GM12878 (cell line): ENCODE results near the gene ADAMTS14. TPM values are rescaled to one million over a fixed set of nuclear protein-coding genes. Genes with fewer than 3 reads are reported as not detected.

Experiments used
- ATAC-seq: fragments of 200-7000 bp; cut with Tn5 transposase; 3 replicates; pipeline ENCODE4 v1.9.1; 2020; ENCODE audit warnings: mild to moderate bottlenecking, moderate library complexity
- BruUV-seq: library from RNA; stranded (reverse); fragments of 400-500 nt; replicated peaks from 2 replicates; lab custom pipeline; 2021; lab: Mats Ljungman, UMichigan
- CTCF ChIA-PET: fragments of 300-600 bp; sonication (Branson Sonifier 250); formaldehyde crosslinking; extraction: SDS; loops from one replicate; lab custom pipeline; 2021; ENCODE audit warnings: inconsistent platforms; lab: Yijun Ruan, JAX
- POLR2A ChIA-PET: fragments of 350-600 bp; formaldehyde crosslinking; extraction: SDS; loops from one replicate; lab custom pipeline; 2021; ENCODE audit warnings: inconsistent platforms; lab: Charles Lee
- RAD21 ChIA-PET: fragments of 300-600 bp; sonication (Branson Sonifier 250); formaldehyde crosslinking; loops from one replicate; lab custom pipeline; 2023; ENCODE audit warnings: antibody characterized with exemption; ENCODE audit not compliant: unreplicated experiment; lab: Charles Lee
- SMC1A ChIA-PET: fragments of 300-600 bp; sonication (Branson Sonifier 250); formaldehyde crosslinking; loops from one replicate; lab custom pipeline; 2023; ENCODE audit not compliant: unreplicated experiment, uncharacterized antibody; lab: Charles Lee
- DNase-seq: peaks from one replicate; pipeline ENCODE4 v3.0.0-alpha.2; 2011; ENCODE audit warnings: low read depth, low spot score
- FAIRE-seq: peaks from 3 replicates; lab custom pipeline; 2011; peaks lifted over from hg19 to GRCh38; lab: Jason Lieb, UNC
- H2AFZ ChIP-seq: 2 replicates; pipeline ENCODE4 v1.6.0; 2011; ENCODE audit warnings: low read depth, low read length, control low read depth; ENCODE audit not compliant: control insufficient read depth
- H3K27ac ChIP-seq: 2 replicates; pipeline ENCODE4 v1.5.1; 2011; ENCODE audit warnings: control low read depth; ENCODE audit not compliant: control insufficient read depth, insufficient read depth
- H3K27me3 ChIP-seq, 2 experiments: replicated peaks in 1 of 2; 2 replicates each; pipeline versions ENCODE4 v1.6.0 to v1.6.1; 2011; ENCODE audit warnings: low read length in 1 of 2; ENCODE audit not compliant: control insufficient read depth in 2 of 2, insufficient read depth in 2 of 2
- H3K36me3 ChIP-seq, 2 experiments: 2 replicates each; pipeline ENCODE4 v1.5.1; 2011; ENCODE audit warnings: low read length in 1 of 2; ENCODE audit not compliant: control insufficient read depth in 2 of 2, insufficient read depth in 2 of 2
- H3K4me1 ChIP-seq: 2 replicates; pipeline ENCODE4 v1.6.1; 2011; ENCODE audit warnings: mild to moderate bottlenecking, low read length, moderate library complexity, mixed read lengths; ENCODE audit not compliant: control insufficient read depth, insufficient read depth
- H3K4me2 ChIP-seq: 2 replicates; pipeline ENCODE4 v1.6.0; 2011; ENCODE audit warnings: control low read depth; ENCODE audit not compliant: control insufficient read depth, insufficient read depth
- H3K4me3 ChIP-seq: fragments of 200-600 bp; sonication (generic); 2 replicates; pipeline ENCODE4 v1.5.1; 2016
- H3K79me2 ChIP-seq: 2 replicates; pipeline ENCODE4 v1.6.0; 2011; ENCODE audit warnings: low read length; ENCODE audit not compliant: control insufficient read depth, insufficient read depth
- H3K9ac ChIP-seq: 2 replicates; pipeline ENCODE4 v1.8.0; 2011; ENCODE audit warnings: low read length, control low read depth, mixed read lengths; ENCODE audit not compliant: control insufficient read depth, insufficient read depth
- H3K9me3 ChIP-seq: replicated peaks from 3 replicates; pipeline ENCODE4 v1.5.1; 2011; ENCODE audit warnings: mild to moderate bottlenecking, low read length; ENCODE audit not compliant: control insufficient read depth, insufficient read depth
- H4K20me1 ChIP-seq: 2 replicates; pipeline ENCODE4 v1.6.0; 2011; ENCODE audit not compliant: control insufficient read depth, insufficient read depth
- FOS ChIP-seq: IDR thresholded peaks from 3 replicates; pipeline ENCODE4 v1.6.1; 2011; ENCODE audit warnings: borderline replicate concordance; ENCODE audit not compliant: insufficient read length; ENCODE audit errors: extremely low read depth
- FOXM1 ChIP-seq: IDR thresholded peaks from 2 replicates; pipeline ENCODE4 v1.6.1; 2012; ENCODE audit warnings: low read depth, mild to moderate bottlenecking, inconsistent platforms, low read length, moderate library complexity
- GABPA ChIP-seq: IDR thresholded peaks from 2 replicates; pipeline ENCODE4 v1.6.1; 2014; ENCODE audit warnings: antibody characterized with exemption, low read depth, mild to moderate bottlenecking, inconsistent platforms
- HCFC1 ChIP-seq: fragments of 150-350 bp; IDR thresholded peaks from 2 replicates; pipeline ENCODE4 v1.6.1; 2014; ENCODE audit warnings: low read length
- POLR2AphosphoS2 ChIP-seq: IDR thresholded peaks from 2 replicates; pipeline ENCODE4 v1.6.1; 2011; ENCODE audit warnings: low read depth, mild to moderate bottlenecking, low read length, improper control_type of control experiment, moderate library complexity
- RB1 ChIP-seq: fragments of 450-650 bp; formaldehyde crosslinking; IDR thresholded peaks from 2 replicates; pipeline ENCODE4 v1.6.1; 2017; ENCODE audit warnings: mild to moderate bottlenecking, borderline replicate concordance
- RUNX3 ChIP-seq: IDR thresholded peaks from 2 replicates; pipeline ENCODE4 v1.6.1; 2012; ENCODE audit warnings: low read length, inconsistent platforms
- WGBS: methylation state at CpG from one replicate; pipeline ENCODE4 v1.1.6; 2016; ENCODE audit warnings: low lambda C conversion rate; ENCODE audit not compliant: insufficient replicate concordance, insufficient coverage; ENCODE audit errors: missing lambda C conversion rate; 5-methylcytosine and 5-hydroxymethylcytosine counted together
- in situ Hi-C: fragments of 300-500 bp; cut with MboI; formaldehyde crosslinking; loops from 9 replicates; pipeline ENCODE4 v1.14.3; 2018; ENCODE audit warnings: mixed read lengths
- intact Hi-C: fragments of 100-400 bp; cut with micrococcal nuclease; formaldehyde crosslinking; loops from one replicate; pipeline ENCODE4 v1.14.2; 2022; ENCODE audit not compliant: unreplicated experiment
- polyA plus RNA-seq, 11 experiments: library from polyadenylated mRNA; depleted of rRNA in 4 of 11; unstranded in 6 of 11; stranded (reverse) in 5 of 11; fragments of >200 nt; fragmentation: Nextera tagmentation in 4 of 11; fragmentation: Illumina TruSeq in 1 of 11; extraction: Ambion mirVana in 4 of 11; extraction: Trizol in 1 of 11; gene quantifications; 1 replicate in 1 of 11; 2 replicates in 10 of 11; pipeline versions ENCODE4 v1.2.1 to v1.2.3, GENCODE V29; 2011 to 2016; ENCODE audit warnings: inconsistent platforms in 2 of 11, missing spikeins in 2 of 11, low read depth in 1 of 11
- total RNA-seq, 4 experiments: library from RNA; depleted of rRNA in 3 of 4; stranded (reverse); fragments of >200 nt in 3 of 4; fragmentation: Illumina TruSeq in 1 of 4; extraction: Trizol in 1 of 4; gene quantifications; 2 replicates each; pipeline versions ENCODE4 v1.2.1 to v1.2.3, GENCODE V29; 2013 to 2021
- TF ChIP-seq, protein P1 (sequence below): IDR thresholded peaks from 2 replicates; pipeline ENCODE4 v1.6.1; 2012; ENCODE audit warnings: low read depth, low read length, improper control_type of control experiment
- TF ChIP-seq, protein P2 (sequence below): fragments of 450-650 bp; formaldehyde crosslinking; IDR thresholded peaks from 2 replicates; pipeline ENCODE4 v1.4.0; 2022; ENCODE audit warnings: mild to moderate bottlenecking, moderate library complexity

Gene ADAMTS14
- total and polyA plus RNA-seq, 10 of the 15 experiments (the other 5 are each of a cell fraction or from before 2014, with no cell fraction given): 0.03 to 0.05 TPM; not detected in 8

GRCh38 chr10:70660722-70661121 is 11.6 kb upstream of the ADAMTS14 start:
- ChIA-PET RAD21 (no interaction called here), CTCF (no interaction called here), POLR2A (interaction anchor here (0.7 kb wide), 1 partner anchor 276 kb away, joined by 6 read pairs; no protein-coding TSS in a partner anchor), SMC1A (no interaction called here)
- peaks cover 4% of the 10 kb centered on the region; the same call in 2 of the 3 replicates for H3K9me3 ChIP-seq
- FAIRE-seq (no peak), DNase-seq (no peak), ATAC-seq (peak; percentile 10; the same call in 2 of the 3 replicates)
- no peak overlapping the region for H3K4me3 ChIP-seq
- no peaks in the 10 kb centered on the region for H3K36me3 ChIP-seq
- no peak overlapping the region for H3K4me2 ChIP-seq
- H3K4me1 ChIP-seq: peaks cover 21% of the 10 kb centered on the region
- no TSS peak for BruUV-seq
- H3K27ac ChIP-seq: no peak overlapping the region
- H3K79me2 ChIP-seq: no peaks in the 10 kb centered on the region
- WGBS: 43% methylated on average over 4 of the region's 4 CpGs
- no peaks in the 10 kb centered on the region for H3K27me3 ChIP-seq
- no peak overlapping the region for H2AFZ ChIP-seq
- intact Hi-C loops (no loop called here), in situ Hi-C loops (no loop called here)
- TF ChIP-seq RUNX3 (peak; percentile 15; the same call in 1 of the 2 replicates), FOXM1 (no peak)
- no peak overlapping the region for H3K9ac ChIP-seq
- no peaks in the 10 kb centered on the region for H4K20me1 ChIP-seq

DNA sequence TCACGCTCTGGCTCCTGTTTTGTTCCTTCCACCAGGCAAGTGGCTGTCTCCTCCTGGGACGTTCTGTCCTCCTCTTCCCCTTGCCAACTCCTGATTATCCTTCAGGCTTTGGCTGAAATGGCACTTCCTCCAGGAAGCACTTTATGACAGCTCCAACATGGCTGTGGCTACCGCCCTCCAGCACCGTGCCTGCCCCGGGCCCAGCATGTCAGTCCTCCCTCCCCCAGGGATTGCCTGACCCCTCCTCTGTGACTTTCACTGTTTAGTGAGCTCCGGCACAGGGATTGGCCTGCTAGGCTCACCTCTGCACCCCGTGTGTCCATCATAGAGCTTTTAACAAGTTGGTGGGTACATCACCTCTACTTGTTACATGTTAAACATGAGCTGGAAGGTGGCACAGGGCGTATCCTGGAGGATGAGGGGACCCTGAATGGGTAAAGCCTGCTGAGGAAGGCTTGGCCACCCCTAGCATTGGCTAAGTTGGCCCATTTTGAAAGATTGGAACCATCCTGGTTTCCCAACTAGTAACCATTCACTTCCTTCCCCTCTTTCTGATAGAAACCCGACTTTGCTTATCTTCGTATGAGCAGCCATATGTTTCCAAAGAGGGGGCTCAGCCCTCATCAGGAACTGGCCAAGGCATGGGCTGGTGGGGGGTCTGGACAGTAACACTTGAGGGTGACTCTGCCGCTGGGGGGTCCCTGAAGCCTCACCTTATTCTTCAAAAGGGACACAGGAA is 10.5 kb upstream of the ADAMTS14 start:
- SMC1A ChIA-PET: no interaction called here
- Histone ChIP-seq H3K4me2 (no peak overlapping the region), H3K9me3 (peaks cover 4% of the 10 kb centered on the region; the same call in 2 of the 3 replicates), H3K9ac (no peak overlapping the region), H3K36me3 (no peaks in the 10 kb centered on the region), H3K4me1 (peaks cover 10% of the 10 kb centered on the region), H3K27me3 (no peaks in the 10 kb centered on the region), H2AFZ (no peak overlapping the region), H3K79me2 (no peaks in the 10 kb centered on the region), H4K20me1 (no peaks in the 10 kb centered on the region), H3K27ac (no peak overlapping the region), H3K4me3 (no peak overlapping the region)
- DNase-seq (no peak), FAIRE-seq (no peak), ATAC-seq (no peak)
- POLR2A ChIA-PET: no interaction called here
- intact Hi-C loops (no loop called here), in situ Hi-C loops (no loop called here)
- no peak for TF ChIP-seq GABPA
- TF ChIP-seq POLR2AphosphoS2: no peak
- TF ChIP-seq, protein P1, sequence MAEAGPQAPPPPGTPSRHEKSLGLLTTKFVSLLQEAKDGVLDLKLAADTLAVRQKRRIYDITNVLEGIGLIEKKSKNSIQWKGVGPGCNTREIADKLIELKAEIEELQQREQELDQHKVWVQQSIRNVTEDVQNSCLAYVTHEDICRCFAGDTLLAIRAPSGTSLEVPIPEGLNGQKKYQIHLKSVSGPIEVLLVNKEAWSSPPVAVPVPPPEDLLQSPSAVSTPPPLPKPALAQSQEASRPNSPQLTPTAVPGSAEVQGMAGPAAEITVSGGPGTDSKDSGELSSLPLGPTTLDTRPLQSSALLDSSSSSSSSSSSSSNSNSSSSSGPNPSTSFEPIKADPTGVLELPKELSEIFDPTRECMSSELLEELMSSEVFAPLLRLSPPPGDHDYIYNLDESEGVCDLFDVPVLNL: no peak
- TF ChIP-seq HCFC1: no peak
- TF ChIP-seq, protein P2, sequence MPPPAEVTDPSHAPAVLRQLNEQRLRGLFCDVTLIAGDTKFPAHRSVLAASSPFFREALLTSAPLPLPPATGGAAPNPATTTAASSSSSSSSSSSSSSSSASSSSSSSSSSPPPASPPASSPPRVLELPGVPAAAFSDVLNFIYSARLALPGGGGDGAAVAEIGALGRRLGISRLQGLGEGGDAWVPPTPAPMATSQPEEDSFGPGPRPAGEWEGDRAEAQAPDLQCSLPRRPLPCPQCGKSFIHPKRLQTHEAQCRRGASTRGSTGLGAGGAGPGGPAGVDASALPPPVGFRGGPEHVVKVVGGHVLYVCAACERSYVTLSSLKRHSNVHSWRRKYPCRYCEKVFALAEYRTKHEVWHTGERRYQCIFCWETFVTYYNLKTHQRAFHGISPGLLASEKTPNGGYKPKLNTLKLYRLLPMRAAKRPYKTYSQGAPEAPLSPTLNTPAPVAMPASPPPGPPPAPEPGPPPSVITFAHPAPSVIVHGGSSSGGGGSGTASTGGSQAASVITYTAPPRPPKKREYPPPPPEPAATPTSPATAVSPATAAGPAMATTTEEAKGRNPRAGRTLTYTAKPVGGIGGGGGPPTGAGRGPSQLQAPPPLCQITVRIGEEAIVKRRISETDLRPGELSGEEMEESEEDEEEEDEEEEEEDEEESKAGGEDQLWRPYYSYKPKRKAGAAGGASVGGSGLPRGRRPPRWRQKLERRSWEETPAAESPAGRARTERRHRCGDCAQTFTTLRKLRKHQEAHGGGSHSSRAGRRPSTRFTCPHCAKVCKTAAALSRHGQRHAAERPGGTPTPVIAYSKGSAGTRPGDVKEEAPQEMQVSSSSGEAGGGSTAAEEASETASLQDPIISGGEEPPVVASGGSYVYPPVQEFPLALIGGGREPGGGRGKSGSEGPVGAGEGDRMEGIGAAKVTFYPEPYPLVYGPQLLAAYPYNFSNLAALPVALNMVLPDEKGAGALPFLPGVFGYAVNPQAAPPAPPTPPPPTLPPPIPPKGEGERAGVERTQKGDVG (CRISPR knock-in tag): no peak
- TF ChIP-seq RB1: no peak
- TF ChIP-seq FOS: no peak
- RAD21 ChIA-PET: no interaction called here
- CTCF ChIA-PET: no interaction called here
- BruUV-seq: no TSS peak
- WGBS: 34% methylated on average over 11 of the region's 11 CpGs
